Neuronal stem cell (in vitro differentiated cells): ENCODE measurements around the gene STK26.

Experiments used
- DNase-seq: peaks from one replicate; pipeline ENCODE4 v3.0.0-alpha.2; 2013; ENCODE audit warnings: low spot score
- H2AFZ ChIP-seq: one replicate; pipeline ENCODE4 v1.6.1; 2013; ENCODE audit warnings: mild to moderate bottlenecking, low read length, inconsistent platforms
- H2AK5ac ChIP-seq: 2 replicates; pipeline ENCODE4 v1.6.1; 2013; ENCODE audit warnings: low read depth, mild to moderate bottlenecking, inconsistent platforms, low read length, moderate library complexity, mixed read lengths
- H2BK120ac ChIP-seq: 2 replicates; pipeline ENCODE4 v1.6.1; 2013; ENCODE audit warnings: low read depth, mild to moderate bottlenecking, inconsistent platforms, low read length, moderate library complexity, mixed read lengths
- H2BK12ac ChIP-seq: one replicate; pipeline ENCODE4 v1.6.1; 2013; ENCODE audit warnings: low read length, inconsistent platforms
- H2BK15ac ChIP-seq: 2 replicates; pipeline ENCODE4 v1.6.1; 2013; ENCODE audit warnings: mild to moderate bottlenecking, low read length, inconsistent platforms, mixed read lengths
- H2BK5ac ChIP-seq: one replicate; pipeline ENCODE4 v1.6.1; 2013; ENCODE audit warnings: inconsistent platforms, mild to moderate bottlenecking, low read length, moderate library complexity
- H3K14ac ChIP-seq: one replicate; pipeline ENCODE4 v1.6.1; 2013; ENCODE audit warnings: low read length, inconsistent platforms
- H3K18ac ChIP-seq: 2 replicates; pipeline ENCODE4 v1.6.1; 2013; ENCODE audit warnings: low read length, inconsistent platforms
- H3K23ac ChIP-seq: 2 replicates; pipeline ENCODE4 v1.6.1; 2013; ENCODE audit warnings: low read depth, mild to moderate bottlenecking, mixed read lengths, low read length, inconsistent platforms; ENCODE audit not compliant: poor library complexity
- H3K27ac ChIP-seq: replicated peaks from 3 replicates; pipeline ENCODE4 v1.5.1; 2013; ENCODE audit warnings: low read length, inconsistent platforms
- H3K27me3 ChIP-seq, 3 experiments: 2 replicates each; pipeline ENCODE4 v1.6.1; 2013; ENCODE audit warnings: low read length in 3 of 3, mild to moderate bottlenecking in 2 of 3, inconsistent platforms in 1 of 3, low read depth in 1 of 3, mixed read lengths in 1 of 3, moderate library complexity in 1 of 3; ENCODE audit not compliant: control insufficient read depth in 3 of 3, insufficient read depth in 3 of 3
- H3K36me3 ChIP-seq, 2 donors: replicated peaks in 1 of 2; 2 replicates each; pipeline ENCODE4 v1.6.1; 2013; ENCODE audit warnings: low read length in 2 of 2; ENCODE audit not compliant: control insufficient read depth in 2 of 2, insufficient read depth in 2 of 2
- H3K4ac ChIP-seq: 2 replicates; pipeline ENCODE4 v1.6.1; 2013; ENCODE audit warnings: inconsistent platforms, mild to moderate bottlenecking, low read length, moderate library complexity
- H3K4me1 ChIP-seq, 2 donors: 1 replicate in 1 of 2; 2 replicates in 1 of 2; pipeline ENCODE4 v1.6.1; 2013; ENCODE audit warnings: low read length in 2 of 2, low read depth in 1 of 2; ENCODE audit not compliant: control insufficient read depth in 2 of 2, insufficient read depth in 1 of 2
- H3K4me2 ChIP-seq: one replicate; pipeline ENCODE4 v1.6.1; 2013; ENCODE audit warnings: mild to moderate bottlenecking, low read length, inconsistent platforms; ENCODE audit not compliant: insufficient read depth, poor library complexity, severe bottlenecking
- H3K4me3 ChIP-seq, 2 donors: 2 replicates each; pipeline ENCODE4 v1.5.1; 2013; ENCODE audit warnings: low read length in 2 of 2, mild to moderate bottlenecking in 2 of 2, inconsistent platforms in 1 of 2, moderate library complexity in 1 of 2
- H3K79me1 ChIP-seq: one replicate; pipeline ENCODE4 v1.6.1; 2013; ENCODE audit warnings: low read depth, mild to moderate bottlenecking, inconsistent platforms, low read length, moderate library complexity
- H3K9ac ChIP-seq: one replicate; pipeline ENCODE4 v1.6.1; 2013; ENCODE audit warnings: mild to moderate bottlenecking, low read depth, low read length, inconsistent platforms; ENCODE audit not compliant: poor library complexity
- H3K9me3 ChIP-seq, 2 donors: replicated peaks in 1 of 2; 2 replicates each; pipeline versions ENCODE3 to v1.6.1; 2013; ENCODE audit warnings: low read length in 2 of 2, mild to moderate bottlenecking in 2 of 2, inconsistent platforms in 1 of 2, low read depth in 1 of 2, mixed read lengths in 1 of 2, moderate library complexity in 1 of 2; ENCODE audit not compliant: control insufficient read depth in 2 of 2, insufficient read depth in 1 of 2
- H4K8ac ChIP-seq: one replicate; pipeline ENCODE4 v1.6.1; 2013; ENCODE audit warnings: low read depth, mild to moderate bottlenecking, inconsistent platforms, low read length, moderate library complexity
- H4K91ac ChIP-seq: one replicate; pipeline ENCODE4 v1.6.1; 2013; ENCODE audit warnings: low read length, low read depth, mild to moderate bottlenecking, inconsistent platforms; ENCODE audit not compliant: poor library complexity
- WGBS, 2 donors: extraction: QIAGEN DNeasy Blood & Tissue Kit; methylation state at CpG; one replicate each; pipeline ENCODE4 v1.1.7; 2013; ENCODE audit warnings: missing lambda C conversion rate in 2 of 2, mixed read lengths in 1 of 2; ENCODE audit not compliant: insufficient read length in 2 of 2, insufficient replicate concordance in 1 of 2; ENCODE audit errors: extremely low coverage in 2 of 2; 5-methylcytosine and 5-hydroxymethylcytosine counted together

Gene STK26

DNA sequence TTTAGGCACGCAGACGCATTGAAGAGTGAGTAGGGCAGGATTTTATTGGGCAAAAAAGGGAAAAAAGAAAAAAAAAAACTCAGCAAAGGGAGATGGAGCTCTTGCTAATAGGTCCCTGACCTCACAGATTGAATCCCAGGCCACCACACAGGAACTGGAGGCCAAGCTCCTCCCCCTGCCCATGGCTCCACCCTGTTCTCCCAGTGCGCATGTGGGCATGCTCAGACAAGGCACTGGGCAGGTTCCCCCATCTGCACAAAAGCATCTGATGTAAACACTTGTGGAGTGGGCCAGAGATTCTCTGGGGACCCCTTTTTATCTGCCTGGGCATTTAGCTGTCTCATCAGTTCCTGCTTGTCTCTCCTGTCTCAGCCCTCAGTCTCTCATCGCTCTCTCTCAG, 95.3 kb downstream of the STK26 start:
- no peak for DNase-seq
- Histone ChIP-seq H3K4ac (no peak overlapping the region), H2BK120ac (no peak overlapping the region)

DNA sequence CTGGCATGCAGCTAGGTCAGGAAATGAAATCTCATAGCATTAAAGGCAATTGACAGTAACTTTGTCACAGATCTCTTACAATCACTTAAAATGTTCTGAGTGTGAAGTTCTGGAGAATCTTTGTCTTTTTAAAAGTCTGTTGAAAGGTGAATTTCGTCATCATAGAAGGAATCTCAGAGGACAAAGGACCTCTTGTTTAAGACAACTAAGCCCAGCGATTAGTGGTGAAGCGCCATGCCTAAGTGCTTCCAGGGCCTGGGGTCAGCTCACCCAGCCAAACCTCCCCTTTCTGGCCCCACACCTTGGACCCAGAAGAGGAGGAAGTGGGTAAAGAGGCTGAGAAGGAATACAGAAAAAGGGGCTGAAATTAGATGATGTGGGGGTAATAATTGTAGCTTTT, 96.2 kb downstream of the STK26 start:
- Histone ChIP-seq H3K27me3 (peaks cover 0 to 25% (median 0%) of the 10 kb centered on the region in 3 experiments), H3K18ac (no peak overlapping the region), H3K14ac (no peak overlapping the region), H2BK5ac (no peak overlapping the region), H2AK5ac (no peak overlapping the region), H2AFZ (no peak overlapping the region), H3K27ac (peak overlapping the region; percentile 91), H3K9ac (no peak overlapping the region), H4K91ac (no peak overlapping the region), H3K23ac (no peak overlapping the region), H3K4ac (no peak overlapping the region), H2BK12ac (no peak overlapping the region), H2BK120ac (no peak overlapping the region), H3K79me1 (no peaks in the 10 kb centered on the region), H3K9me3 (no peaks in the 10 kb centered on the region), H2BK15ac (no peak overlapping the region), H3K4me2 (no peak overlapping the region), H3K4me1 (peaks cover 5 to 12% of the 10 kb centered on the region in 2 donors), H4K8ac (no peak overlapping the region), H3K36me3 (no peaks in the 10 kb centered on the region), H3K4me3 (no peak overlapping the region)
- DNase-seq: no peak
- whole genome bisulfite sequencing, 2 donors: no CpG with 5 or more reads among the region's 3 CpGs

More for the DNA sequence above, 95.3 kb downstream of the STK26 start:
- Histone ChIP-seq H2AK5ac (no peak overlapping the region), H2BK12ac (no peak overlapping the region), H3K18ac (no peak overlapping the region), H2AFZ (peak overlapping the region; percentile 11), H3K23ac (no peak overlapping the region), H3K9me3 (no peaks in the 10 kb centered on the region), H3K14ac (no peak overlapping the region), H3K4me1 (peaks cover 5 to 12% of the 10 kb centered on the region in 2 donors), H2BK15ac (no peak overlapping the region), H3K27ac (peak overlapping the region; percentile 91), H3K27me3 (peaks cover 0 to 25% (median 0%) of the 10 kb centered on the region in 3 experiments), H4K91ac (no peak overlapping the region), H2BK5ac (no peak overlapping the region), H4K8ac (no peak overlapping the region), H3K36me3 (no peaks in the 10 kb centered on the region), H3K79me1 (no peaks in the 10 kb centered on the region), H3K4me2 (no peak overlapping the region), H3K4me3 (no peak overlapping the region), H3K9ac (no peak overlapping the region)
- no CpG with 5 or more reads among the region's 4 CpGs for WGBS, 2 donors

DNA sequence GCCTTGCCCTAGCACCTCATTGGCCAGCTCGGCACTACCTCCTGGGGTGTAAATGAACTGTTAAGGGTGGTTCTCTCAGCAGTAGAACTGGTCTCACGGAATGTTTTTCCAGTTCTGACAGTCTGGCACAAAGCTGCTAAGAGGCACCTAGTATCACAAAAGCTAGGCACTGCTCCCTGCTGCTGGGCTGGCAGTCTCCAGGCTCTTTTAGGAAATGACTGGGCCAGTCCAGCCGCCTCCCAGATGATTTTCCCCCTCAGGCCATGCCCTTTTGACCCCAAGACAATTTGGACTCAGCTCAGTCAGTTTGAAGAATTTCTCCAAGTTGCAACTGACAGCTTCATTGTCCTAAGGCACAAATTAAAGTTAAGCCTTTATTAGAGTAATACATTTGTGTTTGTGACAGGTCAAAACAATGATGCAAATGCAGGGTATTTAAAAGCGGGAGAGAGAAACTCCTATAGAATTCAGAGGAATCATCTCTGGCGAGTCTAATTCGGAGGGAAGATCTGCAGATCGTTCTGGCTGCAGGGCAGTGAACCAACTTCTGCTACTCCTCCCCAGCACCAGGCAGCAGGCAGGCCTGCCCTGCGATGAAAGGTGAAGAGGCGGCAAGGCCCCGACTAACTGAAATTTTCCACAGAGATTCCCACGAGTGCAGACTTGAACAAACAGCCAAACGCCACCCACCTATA, 96.9 kb downstream of the STK26 start:
- no CpG with 5 or more reads among the region's 12 CpGs for WGBS, 2 donors
- Histone ChIP-seq H3K4me2 (no peak overlapping the region), H3K27ac (peak overlapping the region; percentile 94), H2AFZ (peak overlapping the region; percentile 4), H3K23ac (no peak overlapping the region), H3K9me3 (no peaks in the 10 kb centered on the region), H3K4ac (no peak overlapping the region), H3K4me3 (no peak overlapping the region), H3K36me3 (no peaks in the 10 kb centered on the region), H2BK15ac (no peak overlapping the region), H3K9ac (no peak overlapping the region), H2BK5ac (no peak overlapping the region), H3K4me1 (peaks cover 5 to 12% of the 10 kb centered on the region in 2 donors), H2BK12ac (no peak overlapping the region), H3K14ac (no peak overlapping the region), H2BK120ac (no peak overlapping the region), H3K27me3 (peaks cover 0 to 27% (median 0%) of the 10 kb centered on the region in 3 experiments), H3K79me1 (no peaks in the 10 kb centered on the region), H2AK5ac (peak overlapping the region; percentile 25), H3K18ac (no peak overlapping the region), H4K8ac (no peak overlapping the region), H4K91ac (no peak overlapping the region)
- DNase-seq: peak; percentile 45

DNA sequence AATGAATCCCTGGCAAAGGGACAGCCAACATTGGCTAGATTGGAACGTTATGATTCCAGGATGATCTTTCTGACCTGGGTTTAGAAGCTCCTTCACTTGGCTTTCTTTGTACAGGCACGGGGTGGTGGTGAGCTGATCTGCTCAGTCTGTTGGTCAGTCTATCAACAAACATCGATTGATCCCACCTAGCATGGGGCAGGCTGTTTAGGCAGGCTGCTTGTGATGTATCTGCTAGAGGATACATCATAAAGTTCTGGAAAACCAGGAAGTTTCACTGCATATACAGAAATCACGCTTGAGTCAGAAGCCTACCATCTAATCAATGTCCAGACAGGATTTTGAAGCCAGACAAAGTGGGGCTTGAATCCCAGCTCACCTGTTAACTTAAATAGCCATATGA, 97.8 kb downstream of the STK26 start:
- Histone ChIP-seq H3K4me3 (no peak overlapping the region), H2AK5ac (no peak overlapping the region), H2BK5ac (no peak overlapping the region), H2AFZ (no peak overlapping the region), H3K9me3 (no peaks in the 10 kb centered on the region), H3K36me3 (no peaks in the 10 kb centered on the region), H3K4me2 (no peak overlapping the region), H3K27me3 (peaks cover 0 to 29% (median 0%) of the 10 kb centered on the region in 3 experiments), H3K18ac (no peak overlapping the region), H4K91ac (no peak overlapping the region), H2BK15ac (no peak overlapping the region), H3K4ac (no peak overlapping the region), H3K23ac (no peak overlapping the region), H2BK12ac (no peak overlapping the region), H3K79me1 (no peaks in the 10 kb centered on the region), H3K14ac (no peak overlapping the region), H3K4me1 (peaks cover 5 to 12% of the 10 kb centered on the region in 2 donors), H3K27ac (peak overlapping the region; percentile 94), H3K9ac (no peak overlapping the region), H2BK120ac (no peak overlapping the region), H4K8ac (no peak overlapping the region)
- no CpG with 5 or more reads among the region's 4 CpGs for WGBS, 2 donors
- DNase-seq: no peak
